ENCODE results near the gene C17orf100.
A peak's percentile ranks its signal among the peaks of the same experiment; 100 is the strongest.
"Not testable (repeated sequence)": the region's sequence is repeated elsewhere in the genome, so short reads cannot be mapped to it uniquely, and the experiment has no call there.

The C17orf100 gene

GRCh38 chr17:6654841-6655731 is 3.5 kb downstream of the C17orf100 start:
- Histone ChIP-seq H3K4me2 (ENCODE audit: low read length) (peak overlapping the region; percentile 32), H2BK120ac (ENCODE audit: low read depth, low read length) (no peak overlapping the region), H3K27me3 (ENCODE audit: insufficient read depth, low read length, poor library complexity) (peaks cover 5% of the 10 kb centered on the region), H3K9ac (ENCODE audit: low read length) (peak overlapping the region; percentile 45), H3K27ac (ENCODE audit: low read depth, low read length) (no peak overlapping the region), H3K4ac (ENCODE audit: low read depth, low read length) (no peak overlapping the region), H3K23ac (ENCODE audit: low read length) (no peak overlapping the region), H3K79me2 (ENCODE audit: control insufficient read depth, insufficient read depth, low read length) (peaks cover 5% of the 10 kb centered on the region), H3K4me1 (ENCODE audit: control insufficient read depth, low read depth, low read length) (peaks cover 3% of the 10 kb centered on the region), H2BK5ac (ENCODE audit: low read length) (no peak overlapping the region), H4K8ac (ENCODE audit: low read depth, low read length) (no peak overlapping the region), H3K4me3 (ENCODE audit: low read length) (no peak overlapping the region), H3K18ac (ENCODE audit: low read length) (no peak overlapping the region), H3K79me1 (ENCODE audit: low read length) (no peaks in the 10 kb centered on the region), H2AK5ac (ENCODE audit: low read length) (no peak overlapping the region), H3K56ac (ENCODE audit: low read length) (peak overlapping the region; percentile 65), H4K5ac (ENCODE audit: low read length) (no peak overlapping the region), H3K36me3 (ENCODE audit: control insufficient read depth, insufficient read depth, low read length) (no peaks in the 10 kb centered on the region), H2BK15ac (replicated peaks; ENCODE audit: low read depth) (no peak overlapping the region)
- no CpG with 5 or more reads among the region's 46 CpGs for WGBS (ENCODE audit: extremely low coverage, insufficient coverage, low lambda C conversion rate)
- DNase-seq = peak; percentile 85

GRCh38 chr17:6655732-6656361 is 4.3 kb downstream of the C17orf100 start:
- not testable (repeated sequence) for H3K23ac ChIP-seq (ENCODE audit: low read length); DNase-seq
- no CpG with 5 or more reads among the region's 41 CpGs for WGBS (ENCODE audit: extremely low coverage, insufficient coverage, low lambda C conversion rate)

GRCh38 chr17:6656797-6657632 is 5.5 kb downstream of the C17orf100 start:
- not testable (repeated sequence) for H2AK5ac ChIP-seq (ENCODE audit: low read length); H3K4ac ChIP-seq (ENCODE audit: low read depth, low read length); H3K4me1 ChIP-seq (ENCODE audit: control insufficient read depth, low read depth, low read length); H3K27ac ChIP-seq (ENCODE audit: low read depth, low read length); H3K4me3 ChIP-seq (ENCODE audit: low read length); H3K79me2 ChIP-seq (ENCODE audit: control insufficient read depth, insufficient read depth, low read length); H2BK15ac ChIP-seq (replicated peaks; ENCODE audit: low read depth); H3K79me1 ChIP-seq (ENCODE audit: low read length); H3K23ac ChIP-seq (ENCODE audit: low read length); H3K27me3 ChIP-seq (ENCODE audit: insufficient read depth, low read length, poor library complexity); H4K5ac ChIP-seq (ENCODE audit: low read length); H2BK120ac ChIP-seq (ENCODE audit: low read depth, low read length); H3K18ac ChIP-seq (ENCODE audit: low read length); H2BK5ac ChIP-seq (ENCODE audit: low read length); H4K8ac ChIP-seq (ENCODE audit: low read depth, low read length); H3K36me3 ChIP-seq (ENCODE audit: control insufficient read depth, insufficient read depth, low read length)
- H3K4me2 ChIP-seq (ENCODE audit: low read length) = peak overlapping the region; percentile 34
- H3K9ac ChIP-seq (ENCODE audit: low read length) = peak overlapping the region; percentile 47
- peak; percentile 75 for DNase-seq
- WGBS (ENCODE audit: extremely low coverage, insufficient coverage, low lambda C conversion rate) = no CpG with 5 or more reads among the region's 55 CpGs
- H3K56ac ChIP-seq (ENCODE audit: low read length) = peak overlapping the region; percentile 70

More at GRCh38 chr17:6655732-6656361, 4.3 kb downstream of the C17orf100 start:
- H3K79me2 ChIP-seq (ENCODE audit: control insufficient read depth, insufficient read depth, low read length); H2AK5ac ChIP-seq (ENCODE audit: low read length); H3K4me2 ChIP-seq (ENCODE audit: low read length); H3K36me3 ChIP-seq (ENCODE audit: control insufficient read depth, insufficient read depth, low read length); H3K4ac ChIP-seq (ENCODE audit: low read depth, low read length); H3K4me3 ChIP-seq (ENCODE audit: low read length); H2BK120ac ChIP-seq (ENCODE audit: low read depth, low read length); H3K56ac ChIP-seq (ENCODE audit: low read length); H3K27ac ChIP-seq (ENCODE audit: low read depth, low read length); H3K4me1 ChIP-seq (ENCODE audit: control insufficient read depth, low read depth, low read length); H3K79me1 ChIP-seq (ENCODE audit: low read length); H3K27me3 ChIP-seq (ENCODE audit: insufficient read depth, low read length, poor library complexity); H2BK5ac ChIP-seq (ENCODE audit: low read length); H3K9ac ChIP-seq (ENCODE audit: low read length); H4K8ac ChIP-seq (ENCODE audit: low read depth, low read length); H4K5ac ChIP-seq (ENCODE audit: low read length); H2BK15ac ChIP-seq (replicated peaks; ENCODE audit: low read depth); H3K18ac ChIP-seq (ENCODE audit: low read length): not testable (repeated sequence)

- no peak overlapping the region for H2BK120ac ChIP-seq (ENCODE audit: low read depth, low read length)
- no peak overlapping the region for H2BK15ac ChIP-seq (replicated peaks; ENCODE audit: low read depth)
- H4K5ac ChIP-seq (ENCODE audit: low read length) = no peak overlapping the region
- H2AK5ac ChIP-seq (ENCODE audit: low read length) = no peak overlapping the region
- H3K4me1 ChIP-seq (ENCODE audit: control insufficient read depth, low read depth, low read length) = peaks cover 3% of the 10 kb centered on the region
- peak overlapping the region; percentile 47 for H3K9ac ChIP-seq (ENCODE audit: low read length)
- H3K18ac ChIP-seq (ENCODE audit: low read length) = no peak overlapping the region
- peak overlapping the region; percentile 34 for H3K4me2 ChIP-seq (ENCODE audit: low read length)
- WGBS (ENCODE audit: extremely low coverage, insufficient coverage, low lambda C conversion rate) = no CpG with 5 or more reads among the region's 18 CpGs
- DNase-seq = no peak
- no peaks in the 10 kb centered on the region for H3K79me1 ChIP-seq (ENCODE audit: low read length)
- H3K4me3 ChIP-seq (ENCODE audit: low read length) = no peak overlapping the region
- no peak overlapping the region for H3K23ac ChIP-seq (ENCODE audit: low read length)
- H3K36me3 ChIP-seq (ENCODE audit: control insufficient read depth, insufficient read depth, low read length) = no peaks in the 10 kb centered on the region
- no peak overlapping the region for H3K4ac ChIP-seq (ENCODE audit: low read depth, low read length)
- H2BK5ac ChIP-seq (ENCODE audit: low read length) = no peak overlapping the region
- no peak overlapping the region for H4K8ac ChIP-seq (ENCODE audit: low read depth, low read length)
- peaks cover 5% of the 10 kb centered on the region for H3K27me3 ChIP-seq (ENCODE audit: insufficient read depth, low read length, poor library complexity)
- H3K79me2 ChIP-seq (ENCODE audit: control insufficient read depth, insufficient read depth, low read length) = no peaks in the 10 kb centered on the region
- peak overlapping the region; percentile 70 for H3K56ac ChIP-seq (ENCODE audit: low read length)
- no peak overlapping the region for H3K27ac ChIP-seq (ENCODE audit: low read depth, low read length)
Measured at GRCh38 chr17:6657633-6658287, 6.2 kb downstream of the C17orf100 start.

GRCh38 chr17:6658411-6658810 is 6.8 kb downstream of the C17orf100 start:
- not testable (repeated sequence) for H3K79me1 ChIP-seq (ENCODE audit: low read length); H3K27ac ChIP-seq (ENCODE audit: low read depth, low read length); H3K4me2 ChIP-seq (ENCODE audit: low read length); DNase-seq; H4K8ac ChIP-seq (ENCODE audit: low read depth, low read length); H3K56ac ChIP-seq (ENCODE audit: low read length); H2AK5ac ChIP-seq (ENCODE audit: low read length); H3K4ac ChIP-seq (ENCODE audit: low read depth, low read length); H3K18ac ChIP-seq (ENCODE audit: low read length); H2BK15ac ChIP-seq (replicated peaks; ENCODE audit: low read depth); H3K4me3 ChIP-seq (ENCODE audit: low read length); H2BK5ac ChIP-seq (ENCODE audit: low read length); H2BK120ac ChIP-seq (ENCODE audit: low read depth, low read length); H3K27me3 ChIP-seq (ENCODE audit: insufficient read depth, low read length, poor library complexity); H3K9ac ChIP-seq (ENCODE audit: low read length); H3K36me3 ChIP-seq (ENCODE audit: control insufficient read depth, insufficient read depth, low read length); H3K79me2 ChIP-seq (ENCODE audit: control insufficient read depth, insufficient read depth, low read length); H4K5ac ChIP-seq (ENCODE audit: low read length); H3K23ac ChIP-seq (ENCODE audit: low read length); H3K4me1 ChIP-seq (ENCODE audit: control insufficient read depth, low read depth, low read length)
- WGBS (ENCODE audit: extremely low coverage, insufficient coverage, low lambda C conversion rate) = no CpG with 5 or more reads among the region's 5 CpGs

Data from mesendoderm (in vitro differentiated cells).